Activated naive CD4-positive, alpha-beta T cell treated with anti-CD3 and anti-CD28 coated beads, Interleukin-2, amount 50 U/mL, for 72 hours (primary cell): Measurements from ENCODE around the gene EFCAB6. TPM values are rescaled to one million over a fixed set of nuclear protein-coding genes. Genes with fewer than 3 reads are reported as not detected.

Experiments
- ATAC-seq, 2 donors: fragments of 150-1000 bp; cut with Tn5 transposase; 2 replicates each; pipeline ENCODE4 v1.10.0; 2021; ENCODE audit warnings: mild to moderate bottlenecking in 2 of 2, moderate library complexity in 2 of 2
- DNase-seq, 2 donors: peaks; one replicate each; pipeline ENCODE4 v3.0.0; 2021 to 2022; ENCODE audit warnings: low spot score in 2 of 2
- H3K27ac Mint-ChIP-seq, 2 donors: one replicate each; pipeline ENCODE4 v1.8.0; 2022; ENCODE audit warnings: mild to moderate bottlenecking in 2 of 2, mixed read lengths in 2 of 2
- H3K36me3 Mint-ChIP-seq, 2 donors: one replicate each; pipeline ENCODE4 v1.8.0; 2022; ENCODE audit warnings: mixed read lengths in 2 of 2
- H3K9me3 Mint-ChIP-seq, 2 donors: one replicate each; pipeline ENCODE4 v1.8.0; 2022; ENCODE audit warnings: mixed read lengths in 2 of 2
- total RNA-seq, 2 donors: library from RNA; stranded (reverse); gene quantifications; one replicate each; pipeline ENCODE4 v1.2.3, GENCODE V29; 2022

The EFCAB6 gene
- total RNA-seq, 2 donors from 2014 or later: 0.27 to 0.80 TPM

- H3K36me3 Mint-ChIP-seq: no peaks in the 10 kb centered on the region
- H3K27ac Mint-ChIP-seq: peak overlapping the region; percentile 81 to 92
- H3K9me3 Mint-ChIP-seq: peaks cover 0 to 4% of the 10 kb centered on the region in 2 donors
- ATAC-seq (peak; percentile 70 to 76), DNase-seq (peak in 1 of 2 donors; percentile 21)
Measured at GRCh38 chr22:43481568-43482317, 330.4 kb downstream of the EFCAB6 start.

DNA sequence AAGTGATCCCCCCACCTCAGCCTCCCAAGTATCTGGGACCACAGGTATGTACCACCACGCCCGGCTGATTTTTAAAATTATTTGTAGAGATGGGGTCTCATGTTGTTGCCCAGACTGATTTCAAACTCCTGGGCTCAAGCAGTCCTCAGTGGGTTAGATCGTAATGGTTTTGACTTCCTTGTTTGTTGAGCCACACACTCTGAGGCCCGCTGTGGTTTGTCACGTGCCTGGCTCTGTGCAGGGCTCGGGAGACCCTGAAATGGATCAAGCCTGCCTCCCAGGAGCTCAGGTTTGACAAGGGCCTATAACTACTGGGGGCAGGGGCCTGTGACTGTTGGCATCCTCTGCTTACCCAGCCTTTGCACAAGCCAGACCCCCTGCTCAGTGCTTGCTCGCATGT is 332.1 kb downstream of the EFCAB6 start:
- DNase-seq: no peak
- H3K9me3 Mint-ChIP-seq: peaks cover 0 to 4% of the 10 kb centered on the region in 2 donors
- H3K27ac Mint-ChIP-seq: no peak overlapping the region
- no peaks in the 10 kb centered on the region for H3K36me3 Mint-ChIP-seq
- no peak for ATAC-seq

- Mint-ChIP-seq H3K27ac (no peak overlapping the region), H3K9me3 (peaks cover 0 to 4% of the 10 kb centered on the region in 2 donors), H3K36me3 (no peaks in the 10 kb centered on the region)
- DNase-seq (no peak), ATAC-seq (no peak)
Measured at GRCh38 chr22:43479301-43479950, 332.7 kb downstream of the EFCAB6 start.

Other genes with a start within 250 kb of the EFCAB6 start
- under 1 TPM in 1 of 2 donors, not detected in 1; 0.29 TPM for gene SULT4A1, start 50.2 kb upstream of the EFCAB6 start, total RNA-seq
- not detected for gene PNPLA5, start 79.7 kb upstream of the EFCAB6 start, total RNA-seq
- under 1 TPM; 0.39 to 0.58 TPM for gene PNPLA3, start 111.5 kb upstream of the EFCAB6 start, total RNA-seq
- 10 to 100 TPM; 41.7 to 51.1 TPM for gene SAMM50, start 143.1 kb upstream of the EFCAB6 start, total RNA-seq
- gene PARVB, start 212.0 kb upstream of the EFCAB6 start, total RNA-seq: 10 to 100 TPM; 21.6 to 73.7 TPM